A549 (cell line): Measurements from ENCODE around the gene PSAPL1. TPM values are rescaled to one million over a fixed set of nuclear protein-coding genes. Genes with fewer than 3 reads are reported as not detected.

Source experiments
- ATAC-seq, 2 experiments: fragments of 200-7000 bp in 1 of 2; fragments of >200 bp in 1 of 2; cut with Nextera tagmentation in 1 of 2; cut with Tn5 transposase in 1 of 2; 3 replicates each; pipeline versions ENCODE4 v1.8.0 to v1.9.1; 2018 to 2020; ENCODE audit warnings: mild to moderate bottlenecking in 1 of 2, moderate library complexity in 1 of 2
- CTCF ChIA-PET: fragments of 300-600 bp; sonication (Branson Sonifier 250); formaldehyde crosslinking; extraction: SDS; loops from one replicate; lab custom pipeline; 2021; ENCODE audit warnings: antibody characterized with exemption, inconsistent platforms; lab: Yijun Ruan, JAX
- POLR2A ChIA-PET: fragments of 350-600 bp; formaldehyde crosslinking; extraction: SDS; loops from one replicate; lab custom pipeline; 2021; ENCODE audit warnings: antibody characterized with exemption, inconsistent platforms; lab: Yijun Ruan, JAX
- DNase-seq, 2 experiments: peaks; one replicate each; pipeline versions ENCODE4 v3.0.0 to v3.0.0-alpha.2; 2011 to 2016; ENCODE audit warnings: low read depth in 1 of 2, low spot score in 1 of 2
- FAIRE-seq: peaks from 2 replicates; lab custom pipeline; 2011; peaks lifted over from hg19 to GRCh38; lab: Jason Lieb, UNC
- H3K27ac ChIP-seq, 2 experiments: fragments of >200 bp; sonication (Bioruptor Twin); formaldehyde crosslinking; 3 replicates each; pipeline ENCODE4 v1.5.1; 2016 to 2017
- H3K4me1 ChIP-seq: fragments of >200 bp; sonication (Bioruptor Twin); formaldehyde crosslinking; 3 replicates; pipeline ENCODE4 v1.6.1; 2016
- H3K4me2 ChIP-seq: fragments of >200 bp; sonication (Bioruptor Twin); formaldehyde crosslinking; 3 replicates; pipeline ENCODE4 v1.6.1; 2016
- H3K4me3 ChIP-seq: fragments of >200 bp; sonication (Bioruptor Twin); formaldehyde crosslinking; 3 replicates; pipeline ENCODE4 v1.5.1; 2016
- H3K9me3 ChIP-seq: fragments of >200 bp; sonication (Bioruptor Twin); formaldehyde crosslinking; 3 replicates; pipeline ENCODE4 v1.6.1; 2016
- CBX8 ChIP-seq: fragments of 200-600 bp; sonication (generic); IDR thresholded peaks from 2 replicates; pipeline ENCODE4 v1.6.1; 2016
- CEBPB ChIP-seq, 2 experiments: fragments of >200 bp in 1 of 2; sonication (Bioruptor Twin) in 1 of 2; formaldehyde crosslinking in 1 of 2; IDR thresholded peaks; 2 replicates each; pipeline ENCODE4 v1.6.1; 2012 to 2016
- CHD4 ChIP-seq: fragments of 200-600 bp; sonication (generic); IDR thresholded peaks from 2 replicates; pipeline ENCODE4 v1.6.1; 2016; ENCODE audit warnings: antibody characterized with exemption, mild to moderate bottlenecking, borderline replicate concordance
- FOSB ChIP-seq: fragments of 250-450 bp; sonication (Bioruptor Pico); IDR thresholded peaks from 2 replicates; pipeline ENCODE4 v1.5.0; 2020; ENCODE audit warnings: mild to moderate bottlenecking, moderate library complexity
- FOXS1 ChIP-seq: fragments of 250-450 bp; sonication (Bioruptor Pico); IDR thresholded peaks from 2 replicates; pipeline ENCODE4 v1.5.0; 2020; ENCODE audit warnings: mild to moderate bottlenecking, moderate library complexity
- HDAC2 ChIP-seq: fragments of 200-600 bp; sonication (generic); IDR thresholded peaks from 2 replicates; pipeline ENCODE4 v1.6.1; 2016
- JUNB ChIP-seq: fragments of >200 bp; sonication (Bioruptor Twin); formaldehyde crosslinking; IDR thresholded peaks from 2 replicates; pipeline ENCODE4 v1.6.1; 2016
- KDM1A ChIP-seq: fragments of 200-600 bp; sonication (generic); IDR thresholded peaks from 2 replicates; pipeline ENCODE4 v1.6.1; 2016; ENCODE audit warnings: low read depth, mild to moderate bottlenecking
- KDM5A ChIP-seq: fragments of 200-600 bp; sonication (generic); IDR thresholded peaks from 2 replicates; pipeline ENCODE4 v1.6.1; 2016; ENCODE audit warnings: antibody characterized with exemption, mild to moderate bottlenecking
- MYC ChIP-seq: IDR thresholded peaks from 2 replicates; pipeline ENCODE4 v1.6.1; 2012; ENCODE audit warnings: mild to moderate bottlenecking, inconsistent platforms, low read length, improper control_type of control experiment, borderline replicate concordance
- NFE2L2 ChIP-seq: fragments of 150-350 bp; conservative IDR thresholded peaks from 2 replicates; pipeline ENCODE4 v1.6.1; 2014; ENCODE audit warnings: low read length
- RAD21 ChIP-seq, 2 experiments: fragments of >200 bp in 1 of 2; sonication (Bioruptor Twin) in 1 of 2; formaldehyde crosslinking in 1 of 2; IDR thresholded peaks in 1 of 2; conservative IDR thresholded peaks in 1 of 2; 2 replicates in 1 of 2; 3 replicates in 1 of 2; pipeline ENCODE4 v1.6.1; 2012 to 2018; ENCODE audit warnings: inconsistent platforms in 1 of 2
- RCOR1 ChIP-seq: fragments of 150-350 bp; IDR thresholded peaks from 2 replicates; pipeline ENCODE4 v1.6.1; 2014; ENCODE audit warnings: antibody characterized with exemption, low read length, low read depth
- RNF2 ChIP-seq: fragments of 200-600 bp; sonication (generic); IDR thresholded peaks from 2 replicates; pipeline ENCODE4 v1.6.1; 2016; ENCODE audit warnings: low read depth, mild to moderate bottlenecking, antibody characterized with exemption, moderate library complexity, borderline replicate concordance
- TP53 ChIP-seq: fragments of 250-450 bp; sonication (Bioruptor Pico); IDR thresholded peaks from 2 replicates; pipeline ENCODE4 v1.5.0; 2021; ENCODE audit warnings: mild to moderate bottlenecking, moderate library complexity
- ZSCAN20 ChIP-seq: fragments of 250-450 bp; sonication (Bioruptor Pico); IDR thresholded peaks from 2 replicates; pipeline ENCODE4 v1.8.0; 2022; ENCODE audit warnings: mild to moderate bottlenecking, moderate library complexity
- WGBS: methylation state at CpG from one replicate; pipeline ENCODE4 v1.1.6; 2017; ENCODE audit errors: missing lambda C conversion rate; 5-methylcytosine and 5-hydroxymethylcytosine counted together
- polyA plus RNA-seq, 4 experiments: library from polyadenylated mRNA; depleted of rRNA in 3 of 4; stranded (reverse); fragments of >200 nt; fragmentation: RNase III in 1 of 4; extraction: RNeasy Plus Mini Kit Qiagen cat#74134 plus additional on column Dnase treatment in 1 of 4; gene quantifications; 2 replicates in 3 of 4; 3 replicates in 1 of 4; pipeline ENCODE4 v1.2.3, GENCODE V29; 2011 to 2017
- TF ChIP-seq, protein P1 (sequence below): fragments of >200 bp; sonication (Bioruptor Twin); formaldehyde crosslinking; IDR thresholded peaks from 3 replicates; pipeline ENCODE4 v1.5.1; 2016
- TF ChIP-seq, protein P2 (sequence below): fragments of 250-450 bp; sonication (Bioruptor Pico); IDR thresholded peaks from 2 replicates; pipeline ENCODE4 v1.5.0; 2021; ENCODE audit warnings: mild to moderate bottlenecking, moderate library complexity, borderline replicate concordance
- TF ChIP-seq, protein P3 (sequence below): IDR thresholded peaks from 2 replicates; pipeline ENCODE4 v1.6.1; 2012; ENCODE audit warnings: low read depth, borderline replicate concordance

PSAPL1 gene
- polyA plus RNA-seq, 2 of the 4 experiments (the other 2 are of a cell fraction), result 0.04 to 0.05 TPM

DNA sequence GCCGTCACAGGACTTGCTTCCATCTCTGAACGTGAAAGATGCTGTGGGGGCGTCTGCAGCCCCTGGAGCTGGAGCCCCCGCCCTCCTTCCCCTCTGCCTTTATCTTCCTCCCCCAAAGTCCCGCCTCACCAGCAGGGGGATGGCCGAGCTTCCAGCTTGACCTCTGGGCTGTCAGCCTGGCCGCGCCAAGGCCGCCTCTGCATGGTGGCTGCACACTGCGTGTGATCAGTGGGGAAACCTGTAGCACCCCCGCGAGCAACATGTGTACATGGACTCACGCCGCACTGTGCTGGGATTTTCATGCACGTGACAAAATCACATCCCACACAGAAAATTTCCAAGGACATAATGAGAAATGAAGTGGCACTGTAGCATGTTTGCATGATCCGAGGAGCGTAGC is 26.5 kb upstream of the PSAPL1 start:
- Histone ChIP-seq H3K4me2 (no peak overlapping the region), H3K9me3 (no peaks in the 10 kb centered on the region), H3K27ac (no peak overlapping the region), H3K4me3 (no peak overlapping the region), H3K4me1 (peaks cover 4% of the 10 kb centered on the region; the same call in 1 of the 3 replicates)
- POLR2A ChIA-PET, result no interaction called here
- FAIRE-seq (no peak), ATAC-seq (no peak), DNase-seq (no peak)
- TF ChIP-seq FOXS1 (CRISPR knock-in tag), result no peak
- no peak for TF ChIP-seq MYC
- TF ChIP-seq, protein P1, sequence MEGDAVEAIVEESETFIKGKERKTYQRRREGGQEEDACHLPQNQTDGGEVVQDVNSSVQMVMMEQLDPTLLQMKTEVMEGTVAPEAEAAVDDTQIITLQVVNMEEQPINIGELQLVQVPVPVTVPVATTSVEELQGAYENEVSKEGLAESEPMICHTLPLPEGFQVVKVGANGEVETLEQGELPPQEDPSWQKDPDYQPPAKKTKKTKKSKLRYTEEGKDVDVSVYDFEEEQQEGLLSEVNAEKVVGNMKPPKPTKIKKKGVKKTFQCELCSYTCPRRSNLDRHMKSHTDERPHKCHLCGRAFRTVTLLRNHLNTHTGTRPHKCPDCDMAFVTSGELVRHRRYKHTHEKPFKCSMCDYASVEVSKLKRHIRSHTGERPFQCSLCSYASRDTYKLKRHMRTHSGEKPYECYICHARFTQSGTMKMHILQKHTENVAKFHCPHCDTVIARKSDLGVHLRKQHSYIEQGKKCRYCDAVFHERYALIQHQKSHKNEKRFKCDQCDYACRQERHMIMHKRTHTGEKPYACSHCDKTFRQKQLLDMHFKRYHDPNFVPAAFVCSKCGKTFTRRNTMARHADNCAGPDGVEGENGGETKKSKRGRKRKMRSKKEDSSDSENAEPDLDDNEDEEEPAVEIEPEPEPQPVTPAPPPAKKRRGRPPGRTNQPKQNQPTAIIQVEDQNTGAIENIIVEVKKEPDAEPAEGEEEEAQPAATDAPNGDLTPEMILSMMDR, result no peak
- no peak for TF ChIP-seq NFE2L2
- TF ChIP-seq, protein P2, sequence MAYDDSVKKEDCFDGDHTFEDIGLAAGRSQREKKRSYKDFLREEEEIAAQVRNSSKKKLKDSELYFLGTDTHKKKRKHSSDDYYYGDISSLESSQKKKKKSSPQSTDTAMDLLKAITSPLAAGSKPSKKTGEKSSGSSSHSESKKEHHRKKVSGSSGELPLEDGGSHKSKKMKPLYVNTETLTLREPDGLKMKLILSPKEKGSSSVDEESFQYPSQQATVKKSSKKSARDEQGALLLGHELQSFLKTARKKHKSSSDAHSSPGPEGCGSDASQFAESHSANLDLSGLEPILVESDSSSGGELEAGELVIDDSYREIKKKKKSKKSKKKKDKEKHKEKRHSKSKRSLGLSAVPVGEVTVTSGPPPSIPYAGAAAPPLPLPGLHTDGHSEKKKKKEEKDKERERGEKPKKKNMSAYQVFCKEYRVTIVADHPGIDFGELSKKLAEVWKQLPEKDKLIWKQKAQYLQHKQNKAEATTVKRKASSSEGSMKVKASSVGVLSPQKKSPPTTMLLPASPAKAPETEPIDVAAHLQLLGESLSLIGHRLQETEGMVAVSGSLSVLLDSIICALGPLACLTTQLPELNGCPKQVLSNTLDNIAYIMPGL (CRISPR knock-in tag), result no peak
- CTCF ChIA-PET, result interaction anchor here (1.1 to 1.6 kb wide), 3 partner anchors 125 to 268 kb away, joined by 3 to 4 read pairs (median 3); no protein-coding TSS in a partner anchor
- WGBS, result 81% methylated on average over 10 of the region's 17 CpGs

DNA sequence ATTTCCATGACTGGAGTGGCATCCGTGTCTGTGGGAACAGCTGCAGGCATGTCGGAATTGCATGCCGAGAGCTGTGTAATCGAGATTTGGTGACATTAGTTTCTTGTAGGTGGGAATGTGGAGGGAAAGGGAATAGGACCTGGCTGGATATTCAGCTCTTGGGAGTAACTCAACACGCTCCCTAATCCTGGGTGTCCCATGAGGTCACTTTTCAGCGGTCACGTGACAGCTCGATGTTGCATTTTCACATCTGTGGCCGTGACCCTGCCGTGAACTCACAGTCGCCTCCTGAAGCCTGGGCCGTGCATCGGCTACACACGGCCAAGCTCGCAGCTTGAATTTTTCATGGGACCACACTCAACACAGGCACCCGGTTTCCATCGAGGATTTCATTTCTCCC is 25.8 kb upstream of the PSAPL1 start:
- CTCF ChIA-PET, result interaction anchor here (1.1 to 1.6 kb wide), 2 partner anchors 126 to 267 kb away, joined by 3 to 4 read pairs; no protein-coding TSS in a partner anchor
- 80% methylated on average over 17 of the region's 17 CpGs for WGBS
- Histone ChIP-seq H3K27ac (no peak overlapping the region), H3K4me1 (peaks cover 4% of the 10 kb centered on the region; the same call in 1 of the 3 replicates)
- no peak for ATAC-seq
- TF ChIP-seq HDAC2, result no peak
- no peak for TF ChIP-seq CBX8
- TF ChIP-seq, all 56 proteins: peak for 0
- H3K4me3 ChIP-seq, result no peak overlapping the region
- no peak for DNase-seq
- no peaks in the 10 kb centered on the region for H3K9me3 ChIP-seq
- POLR2A ChIA-PET, result no interaction called here
- no peak for FAIRE-seq
- no peak overlapping the region for H3K4me2 ChIP-seq

DNA sequence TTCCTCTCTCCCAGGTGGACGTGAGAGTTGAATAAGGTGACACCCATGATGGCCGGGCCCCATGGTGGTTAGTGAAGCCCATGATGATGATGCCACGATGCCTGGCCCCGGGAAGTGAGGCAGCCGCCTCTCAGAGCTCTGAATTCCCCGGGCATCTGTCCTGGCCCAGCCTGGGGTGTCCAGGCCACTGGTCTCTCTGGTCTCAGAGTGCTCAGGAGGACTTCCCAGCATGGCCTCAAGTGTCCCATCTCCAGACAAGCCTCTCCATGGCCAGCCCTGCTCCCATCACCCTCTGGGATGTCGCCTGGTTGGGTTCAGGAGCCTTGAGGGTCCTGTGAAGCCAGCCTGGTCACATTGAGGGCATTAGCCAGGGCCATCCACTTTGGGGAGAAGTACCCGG is 24.7 kb upstream of the PSAPL1 start:
- H3K9me3 ChIP-seq, result no peaks in the 10 kb centered on the region
- 69% methylated on average over 3 of the region's 8 CpGs for WGBS
- TF ChIP-seq KDM1A (no peak), JUNB (no peak), TP53 (CRISPR knock-in tag) (no peak), CHD4 (no peak), KDM5A (no peak)
- ChIA-PET CTCF (no interaction called here), POLR2A (no interaction called here)
- H3K4me2 ChIP-seq, result no peak overlapping the region
- ATAC-seq (no peak), DNase-seq (no peak), FAIRE-seq (no peak)
- H3K27ac ChIP-seq, result no peak overlapping the region
- no peak overlapping the region for H3K4me3 ChIP-seq
- peaks cover 4% of the 10 kb centered on the region; the same call in 1 of the 3 replicates for H3K4me1 ChIP-seq

- no peak for TF ChIP-seq RNF2
- TF ChIP-seq, protein P1, result no peak
- no peak for TF ChIP-seq RCOR1
- TF ChIP-seq FOSB (CRISPR knock-in tag), result no peak
- TF ChIP-seq JUNB, result no peak
- TF ChIP-seq CEBPB (IDR thresholded peaks at IDR 0.05), result no peak
- no peak for TF ChIP-seq RAD21 (conservative IDR thresholded peaks at IDR 0.05 in 1 of 2, IDR thresholded peaks at IDR 0.05 in 1 of 2)
- no peak for TF ChIP-seq ZSCAN20 (CRISPR knock-in tag)
- no peak for TF ChIP-seq CHD4
- TF ChIP-seq, protein P3, sequence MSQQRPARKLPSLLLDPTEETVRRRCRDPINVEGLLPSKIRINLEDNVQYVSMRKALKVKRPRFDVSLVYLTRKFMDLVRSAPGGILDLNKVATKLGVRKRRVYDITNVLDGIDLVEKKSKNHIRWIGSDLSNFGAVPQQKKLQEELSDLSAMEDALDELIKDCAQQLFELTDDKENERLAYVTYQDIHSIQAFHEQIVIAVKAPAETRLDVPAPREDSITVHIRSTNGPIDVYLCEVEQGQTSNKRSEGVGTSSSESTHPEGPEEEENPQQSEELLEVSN, result no peak
- Histone ChIP-seq H3K4me3 (no peak overlapping the region), H3K4me1 (peaks cover 4% of the 10 kb centered on the region; the same call in 1 of the 3 replicates), H3K9me3 (no peaks in the 10 kb centered on the region), H3K4me2 (no peak overlapping the region), H3K27ac (no peak overlapping the region)
- FAIRE-seq (no peak), ATAC-seq (no peak), DNase-seq (no peak)
- ChIA-PET POLR2A (no interaction called here), CTCF (no interaction called here)
- WGBS, result 89% methylated on average over 4 of the region's 4 CpGs
These were observed 23.7 kb upstream of the PSAPL1 start for GRCh38 chr4:7458477-7458876.
